ENCODE measurements around the gene CALY. TPM values are rescaled to one million over a fixed set of nuclear protein-coding genes. Genes with fewer than 3 reads are reported as not detected.
A peak's percentile ranks its signal among the peaks of the same experiment; 100 is the strongest.

CALY gene
- total RNA-seq, 1 donor from 2014 or later: not detected

GRCh38 chr10:133358162-133358924 is 21.6 kb upstream of the CALY start:
- H3K36me3 Mint-ChIP-seq (ENCODE audit: low read depth, unreplicated experiment): peaks cover 11% of the 10 kb centered on the region
- no peak for TF ChIP-seq CTCF (IDR thresholded peaks at IDR 0.05; ENCODE audit: unreplicated experiment)
- no peaks in the 10 kb centered on the region for H3K4me1 Mint-ChIP-seq (ENCODE audit: unreplicated experiment)
- peaks cover 12% of the 10 kb centered on the region for H3K27me3 Mint-ChIP-seq (ENCODE audit: unreplicated experiment)
- no peak overlapping the region for H3K27ac Mint-ChIP-seq (ENCODE audit: unreplicated experiment)
- H3K9me3 Mint-ChIP-seq (ENCODE audit: unreplicated experiment): no peaks in the 10 kb centered on the region
- no peak for DNase-seq (ENCODE audit: low spot score)
- no peak overlapping the region for H3K4me3 Mint-ChIP-seq (ENCODE audit: unreplicated experiment)

GRCh38 chr10:133357285-133358161 is 20.8 kb upstream of the CALY start, which contains the start of gene FUOM:
FUOM (minus strand) TSS chr10:133358019; CDS start chr10:133358007, 12 bp downstream.
- Mint-ChIP-seq H3K27ac (ENCODE audit: unreplicated experiment) (no peak within 1 kb of the TSS), H3K4me1 (ENCODE audit: unreplicated experiment) (no peaks in the 10 kb centered on the region), H3K27me3 (ENCODE audit: unreplicated experiment) (peaks cover 11% of the 10 kb centered on the region), H3K9me3 (ENCODE audit: unreplicated experiment) (no peaks in the 10 kb centered on the region), H3K4me3 (ENCODE audit: unreplicated experiment) (no peak within 1 kb of the TSS), H3K36me3 (ENCODE audit: low read depth, unreplicated experiment) (peaks cover 11% of the 10 kb centered on the region)
- TF ChIP-seq CTCF (IDR thresholded peaks at IDR 0.05; ENCODE audit: unreplicated experiment): no peak
- peak; percentile 68 for DNase-seq (ENCODE audit: low spot score)

- no peak for DNase-seq (ENCODE audit: low spot score)
- no peak for TF ChIP-seq CTCF (IDR thresholded peaks at IDR 0.05; ENCODE audit: unreplicated experiment)
- Mint-ChIP-seq H3K4me1 (ENCODE audit: unreplicated experiment) (no peaks in the 10 kb centered on the region), H3K36me3 (ENCODE audit: low read depth, unreplicated experiment) (peaks cover 4% of the 10 kb centered on the region), H3K27ac (ENCODE audit: unreplicated experiment) (no peak overlapping the region), H3K27me3 (ENCODE audit: unreplicated experiment) (peaks cover 12% of the 10 kb centered on the region), H3K9me3 (ENCODE audit: unreplicated experiment) (no peaks in the 10 kb centered on the region), H3K4me3 (ENCODE audit: unreplicated experiment) (no peak overlapping the region)
Measured at GRCh38 chr10:133356549-133357284, 20.0 kb upstream of the CALY start.

- H3K4me1 Mint-ChIP-seq (ENCODE audit: unreplicated experiment): no peaks in the 10 kb centered on the region
- TF ChIP-seq CTCF (IDR thresholded peaks at IDR 0.05; ENCODE audit: unreplicated experiment): no peak
- H3K9me3 Mint-ChIP-seq (ENCODE audit: unreplicated experiment): no peaks in the 10 kb centered on the region
- no peak overlapping the region for H3K27ac Mint-ChIP-seq (ENCODE audit: unreplicated experiment)
- DNase-seq (ENCODE audit: low spot score): no peak
- peaks cover 12% of the 10 kb centered on the region for H3K27me3 Mint-ChIP-seq (ENCODE audit: unreplicated experiment)
- no peaks in the 10 kb centered on the region for H3K36me3 Mint-ChIP-seq (ENCODE audit: low read depth, unreplicated experiment)
- no peak overlapping the region for H3K4me3 Mint-ChIP-seq (ENCODE audit: unreplicated experiment)
Measured at GRCh38 chr10:133355991-133356390, 19.3 kb upstream of the CALY start.

Measured in endothelial cell (in vitro differentiated cells).